Smooth muscle cell of the brain vasculature (primary cell): ENCODE data around the gene IGFBP7.

Source experiments
- DNase-seq: peaks from one replicate; pipeline ENCODE4 v3.0.0-alpha.2; 2012; ENCODE audit warnings: low read depth, low spot score

The IGFBP7 gene

GRCh38 chr4:57109847-57110639, at the start of gene IGFBP7:
Gene IGFBP7 (minus strand): TSS chr4:57110385. CDS start chr4:57110351, 34 bp downstream.
- DNase-seq, result no peak

GRCh38 chr4:57159866-57160265, 49.7 kb upstream of the IGFBP7 start:
- DNase-seq, result no peak

- DNase-seq, result no peak
These were observed 48.6 kb upstream of the IGFBP7 start for GRCh38 chr4:57158762-57159161.

GRCh38 chr4:57158221-57158620, 48.0 kb upstream of the IGFBP7 start:
- no peak for DNase-seq

GRCh38 chr4:57157596-57158137, 47.5 kb upstream of the IGFBP7 start:
- DNase-seq, result no peak

- no peak for DNase-seq
These were observed 46.2 kb upstream of the IGFBP7 start for GRCh38 chr4:57156242-57156990.

- DNase-seq, result no peak
These were observed 44.7 kb upstream of the IGFBP7 start for GRCh38 chr4:57154926-57155325.

GRCh38 chr4:57154191-57154590, 44.0 kb upstream of the IGFBP7 start:
- no peak for DNase-seq

- DNase-seq, result no peak
These were observed 43.0 kb upstream of the IGFBP7 start for GRCh38 chr4:57153207-57153606.

- DNase-seq, result no peak
These were observed 41.3 kb upstream of the IGFBP7 start for GRCh38 chr4:57151481-57151880.

- no peak for DNase-seq
These were observed 39.6 kb upstream of the IGFBP7 start for GRCh38 chr4:57149833-57150232.

- DNase-seq, result no peak
These were observed 38.8 kb upstream of the IGFBP7 start for GRCh38 chr4:57148831-57149505.

- DNase-seq, result no peak
These were observed 38.0 kb upstream of the IGFBP7 start for GRCh38 chr4:57148177-57148576.

- DNase-seq, result no peak
These were observed 37.3 kb upstream of the IGFBP7 start for GRCh38 chr4:57147335-57148060.

GRCh38 chr4:57146444-57146843, 36.3 kb upstream of the IGFBP7 start:
- no peak for DNase-seq

- no peak for DNase-seq
These were observed 34.3 kb upstream of the IGFBP7 start for GRCh38 chr4:57144466-57144865.

- no peak for DNase-seq
These were observed 29.6 kb upstream of the IGFBP7 start for GRCh38 chr4:57139783-57140182.

GRCh38 chr4:57137261-57137660, 27.1 kb upstream of the IGFBP7 start:
- no peak for DNase-seq

GRCh38 chr4:57136281-57136680, 26.1 kb upstream of the IGFBP7 start:
- no peak for DNase-seq

GRCh38 chr4:57132743-57133137, 22.6 kb upstream of the IGFBP7 start:
- DNase-seq, result no peak
